ENCODE results near the gene SELENOO.

- TF ChIP-seq, protein P1, sequence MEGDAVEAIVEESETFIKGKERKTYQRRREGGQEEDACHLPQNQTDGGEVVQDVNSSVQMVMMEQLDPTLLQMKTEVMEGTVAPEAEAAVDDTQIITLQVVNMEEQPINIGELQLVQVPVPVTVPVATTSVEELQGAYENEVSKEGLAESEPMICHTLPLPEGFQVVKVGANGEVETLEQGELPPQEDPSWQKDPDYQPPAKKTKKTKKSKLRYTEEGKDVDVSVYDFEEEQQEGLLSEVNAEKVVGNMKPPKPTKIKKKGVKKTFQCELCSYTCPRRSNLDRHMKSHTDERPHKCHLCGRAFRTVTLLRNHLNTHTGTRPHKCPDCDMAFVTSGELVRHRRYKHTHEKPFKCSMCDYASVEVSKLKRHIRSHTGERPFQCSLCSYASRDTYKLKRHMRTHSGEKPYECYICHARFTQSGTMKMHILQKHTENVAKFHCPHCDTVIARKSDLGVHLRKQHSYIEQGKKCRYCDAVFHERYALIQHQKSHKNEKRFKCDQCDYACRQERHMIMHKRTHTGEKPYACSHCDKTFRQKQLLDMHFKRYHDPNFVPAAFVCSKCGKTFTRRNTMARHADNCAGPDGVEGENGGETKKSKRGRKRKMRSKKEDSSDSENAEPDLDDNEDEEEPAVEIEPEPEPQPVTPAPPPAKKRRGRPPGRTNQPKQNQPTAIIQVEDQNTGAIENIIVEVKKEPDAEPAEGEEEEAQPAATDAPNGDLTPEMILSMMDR (conservative IDR thresholded peaks at IDR 0.05): no peak
- no peak for TF ChIP-seq EZH2 (IDR thresholded peaks at IDR 0.05; ENCODE audit: low read depth)
These were observed 39.9 kb upstream of the SELENOO start for GRCh38 chr22:50160947-50161346.

All from PC-9 (cell line).